Endothelial cell of umbilical vein (primary cell): ENCODE measurements around the gene TCERG1L. TPM values are rescaled to one million over a fixed set of nuclear protein-coding genes. Genes with fewer than 3 reads are reported as not detected.

ENCODE experiments used
- BruUV-seq: library from RNA; stranded (reverse); fragments of 400-500 nt; replicated peaks from 2 replicates; lab custom pipeline; 2021; lab: Mats Ljungman, UMichigan
- CTCF ChIA-PET: fragments of 300-600, 350-600 bp; sonication (Branson Sonifier 250); formaldehyde crosslinking; loops from one replicate; lab custom pipeline; 2021; ENCODE audit warnings: antibody characterized with exemption, inconsistent platforms; lab: Charles Lee
- POLR2A ChIA-PET: fragments of 300-600, 350-600 bp; sonication (Branson Sonifier 250); formaldehyde crosslinking; loops from one replicate; lab custom pipeline; 2021; ENCODE audit warnings: antibody characterized with exemption, inconsistent platforms; lab: Charles Lee
- DNase-seq: peaks from one replicate; pipeline ENCODE4 v3.0.0-alpha.2; 2011; ENCODE audit warnings: low read depth, low spot score
- FAIRE-seq: peaks from 2 replicates; lab custom pipeline; 2011; peaks lifted over from hg19 to GRCh38; lab: Jason Lieb, UNC
- H2AFZ ChIP-seq: 2 replicates; pipeline ENCODE4 v1.6.0; 2012; ENCODE audit warnings: low read depth, low read length, control low read depth, inconsistent platforms
- H3K27ac ChIP-seq: 2 replicates; pipeline ENCODE4 v1.5.1; 2011; ENCODE audit warnings: low read depth, mild to moderate bottlenecking, control low read depth, low read length, moderate library complexity; ENCODE audit not compliant: insufficient read depth
- H3K27me3 ChIP-seq, 2 experiments: 2 replicates each; pipeline versions ENCODE4 v1.6.0 to v1.6.1; 2011; ENCODE audit warnings: low read length in 2 of 2, mixed read lengths in 1 of 2; ENCODE audit not compliant: control insufficient read depth in 2 of 2, insufficient read depth in 2 of 2
- H3K36me3 ChIP-seq, 2 experiments: 2 replicates in 1 of 2; 3 replicates in 1 of 2; pipeline ENCODE4 v1.5.1; 2011; ENCODE audit warnings: low read length in 2 of 2, mild to moderate bottlenecking in 1 of 2, moderate library complexity in 1 of 2; ENCODE audit not compliant: control insufficient read depth in 2 of 2, insufficient read depth in 2 of 2; ENCODE audit errors: extremely low read depth in 1 of 2
- H3K4me1 ChIP-seq: 3 replicates; pipeline ENCODE4 v1.5.1; 2011; ENCODE audit warnings: mild to moderate bottlenecking, low read length; ENCODE audit not compliant: control insufficient read depth, insufficient read depth; ENCODE audit errors: extremely low read depth
- H3K4me2 ChIP-seq: 2 replicates; pipeline ENCODE4 v1.6.1; 2011; ENCODE audit warnings: low read length, control low read depth, mixed read lengths; ENCODE audit not compliant: insufficient read depth
- H3K4me3 ChIP-seq, 3 experiments: fragments of 200-600 bp in 1 of 3; sonication (generic), shearing (Covaris generic) in 1 of 3; replicated peaks in 1 of 3; 2 replicates each; pipeline ENCODE4 v1.5.1; 2011 to 2016; ENCODE audit warnings: control low read depth in 3 of 3, low read length in 3 of 3, mild to moderate bottlenecking in 2 of 3, inconsistent platforms in 1 of 3, low read depth in 1 of 3, moderate library complexity in 1 of 3; ENCODE audit not compliant: insufficient read depth in 1 of 3
- H3K79me2 ChIP-seq: 2 replicates; pipeline ENCODE4 v1.6.0; 2012; ENCODE audit warnings: low read length, inconsistent platforms; ENCODE audit not compliant: control insufficient read depth, insufficient read depth
- H3K9ac ChIP-seq: replicated peaks from 2 replicates; pipeline ENCODE3; 2011; ENCODE audit warnings: low read length, control low read depth; ENCODE audit not compliant: insufficient read depth; ENCODE audit errors: extremely low read depth
- H3K9me1 ChIP-seq: replicated peaks from 3 replicates; pipeline ENCODE4 v1.6.0; 2011; ENCODE audit warnings: mild to moderate bottlenecking, low read length; ENCODE audit not compliant: control insufficient read depth, insufficient read depth; ENCODE audit errors: extremely low read depth
- H3K9me3 ChIP-seq: replicated peaks from 2 replicates; pipeline ENCODE4 v1.5.1; 2012; ENCODE audit warnings: low read length, inconsistent platforms; ENCODE audit not compliant: control insufficient read depth, insufficient read depth
- H4K20me1 ChIP-seq: replicated peaks from 2 replicates; pipeline ENCODE3; 2011; ENCODE audit warnings: mild to moderate bottlenecking, low read length; ENCODE audit not compliant: control insufficient read depth, insufficient read depth; ENCODE audit errors: extremely low read depth
- CTCF ChIP-seq, 2 donors: IDR thresholded peaks; 1 replicate in 1 of 2; 2 replicates in 1 of 2; pipeline ENCODE4 v1.5.1; 2011; ENCODE audit warnings: low read length in 2 of 2, mild to moderate bottlenecking in 2 of 2, moderate library complexity in 2 of 2, control low read depth in 1 of 2, inconsistent platforms in 1 of 2, low read depth in 1 of 2; ENCODE audit not compliant: insufficient read depth in 1 of 2; ENCODE audit errors: extremely low read depth in 1 of 2
- FOS ChIP-seq: IDR thresholded peaks from 2 replicates; pipeline ENCODE4 v1.6.1; 2011; ENCODE audit warnings: mild to moderate bottlenecking, low read length, moderate library complexity, borderline replicate concordance; ENCODE audit not compliant: insufficient read depth
- GATA2 ChIP-seq: IDR thresholded peaks from 2 replicates; pipeline ENCODE4 v1.7.0; 2011; ENCODE audit warnings: low read depth, mild to moderate bottlenecking, moderate library complexity, mixed read lengths, low read length; ENCODE audit not compliant: insufficient read length, insufficient read depth
- MYC ChIP-seq: IDR thresholded peaks from one replicate; pipeline ENCODE4 v1.6.1; 2011; ENCODE audit warnings: mild to moderate bottlenecking, low read depth, low read length
- POLR2A ChIP-seq: IDR thresholded peaks from 2 replicates; pipeline ENCODE4 v1.6.1; 2012; ENCODE audit warnings: low read depth, mild to moderate bottlenecking, control low read depth, low read length
- POLR2AphosphoS5 ChIP-seq: IDR thresholded peaks from 2 replicates; pipeline ENCODE4 v1.6.1; 2012; ENCODE audit warnings: low read depth, mild to moderate bottlenecking, control low read depth, low read length, moderate library complexity; ENCODE audit not compliant: insufficient read depth
- dilution Hi-C: fragments of 300-500 bp; cut with MboI; formaldehyde crosslinking; loops from one replicate; pipeline ENCODE4 v1.15.0; 2019; ENCODE audit warnings: low sequenced_read_pairs; ENCODE audit not compliant: extremely low pct_ligation_motif_present
- intact Hi-C: fragments of 100-400 bp; cut with micrococcal nuclease; formaldehyde crosslinking; loops from one replicate; pipeline ENCODE4 v1.10.0; 2022
- polyA plus RNA-seq, 4 experiments: library from polyadenylated mRNA; depleted of rRNA in 3 of 4; stranded (reverse) in 3 of 4; unstranded in 1 of 4; fragments of >200 nt; gene quantifications; 2 replicates each; pipeline versions ENCODE4 v1.2.1 to v1.2.3, GENCODE V29; 2011 to 2012; ENCODE audit warnings: missing spikeins in 1 of 4
- total RNA-seq: library from RNA; stranded (reverse); gene quantifications from 2 replicates; pipeline ENCODE4 v1.2.3, GENCODE V29; 2021

TCERG1L gene
- total and polyA plus RNA-seq, 2 donors (not counting 3 experiments of a cell fraction or from before 2014, with no cell fraction given): not detected

DNA sequence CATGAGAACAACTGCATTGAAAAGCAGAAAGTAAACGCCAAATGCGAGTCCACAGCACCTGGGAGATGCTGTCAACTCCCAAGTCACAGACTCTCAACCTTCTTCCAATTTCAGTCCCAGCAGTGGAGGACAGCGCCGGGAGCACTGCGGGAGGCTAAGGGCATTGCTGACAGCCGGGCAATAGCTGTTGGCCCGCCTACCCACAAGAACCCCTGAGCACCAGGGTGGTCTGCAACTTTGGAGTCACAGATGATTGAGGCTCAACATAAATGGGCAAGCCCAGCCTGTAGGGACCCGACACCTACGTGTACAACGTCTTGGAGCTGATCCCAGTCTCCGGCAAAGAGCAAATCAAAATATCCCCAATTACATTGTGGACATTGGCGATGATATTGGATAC, 262.9 kb downstream of the TCERG1L start:
- Histone ChIP-seq H2AFZ (no peak overlapping the region), H3K4me1 (no peaks in the 10 kb centered on the region), H3K27ac (no peak overlapping the region), H3K9me1 (no peaks in the 10 kb centered on the region), H3K4me3 (no peak overlapping the region), H3K4me2 (no peak overlapping the region), H4K20me1 (no peaks in the 10 kb centered on the region), H3K36me3 (no peaks in the 10 kb centered on the region), H3K27me3 (no peaks in the 10 kb centered on the region), H3K9me3 (peaks cover 6% of the 10 kb centered on the region), H3K79me2 (no peaks in the 10 kb centered on the region), H3K9ac (no peak overlapping the region)
- no peak for TF ChIP-seq MYC
- no peak for TF ChIP-seq CTCF (IDR thresholded peaks at IDR 0.05; ENCODE audit: extremely low read depth in 1 of 2, insufficient read depth in 1 of 2, low read depth in 1 of 2, low read length in 2 of 2)
- no peak for TF ChIP-seq GATA2
- TF ChIP-seq FOS: no peak
- no peak for TF ChIP-seq POLR2AphosphoS5
- CTCF ChIA-PET: no interaction called here
- DNase-seq (no peak), FAIRE-seq (no peak)
- POLR2A ChIA-PET: no interaction called here
- no TSS peak for BruUV-seq
- dilution Hi-C loops: no loop called here
- intact Hi-C loops: no loop called here

GRCh38 chr10:131047501-131047900, 264.0 kb downstream of the TCERG1L start:
- intact Hi-C loops: no loop called here
- CTCF ChIA-PET: no interaction called here
- no peak for TF ChIP-seq CTCF (IDR thresholded peaks at IDR 0.05; ENCODE audit: extremely low read depth in 1 of 2, insufficient read depth in 1 of 2, low read depth in 1 of 2, low read length in 2 of 2)
- no peak for TF ChIP-seq POLR2A

More at GRCh38 chr10:131047501-131047900, 264.0 kb downstream of the TCERG1L start:
- no peak overlapping the region for H3K4me3 ChIP-seq
- no peaks in the 10 kb centered on the region for H3K27me3 ChIP-seq
- no peak overlapping the region for H3K9ac ChIP-seq
- no peak overlapping the region for H3K4me2 ChIP-seq
- no peaks in the 10 kb centered on the region for H3K9me1 ChIP-seq
- no peaks in the 10 kb centered on the region for H3K4me1 ChIP-seq
- BruUV-seq: no TSS peak
- H4K20me1 ChIP-seq: no peaks in the 10 kb centered on the region
- peaks cover 3% of the 10 kb centered on the region for H3K9me3 ChIP-seq
- dilution Hi-C loops: no loop called here
- H3K79me2 ChIP-seq: no peaks in the 10 kb centered on the region
- H3K36me3 ChIP-seq: no peaks in the 10 kb centered on the region
- FAIRE-seq (no peak), DNase-seq (no peak)
- POLR2A ChIA-PET: no interaction called here
- H2AFZ ChIP-seq: no peak overlapping the region
- no peak overlapping the region for H3K27ac ChIP-seq
